Left ventricle myocardium inferior (tissue), 1 donor: ENCODE data around the gene CENPV. TPM values are rescaled to one million over a fixed set of nuclear protein-coding genes. Genes with fewer than 3 reads are reported as not detected.
A peak's percentile ranks its signal among the peaks of the same experiment; 100 is the strongest.

Source experiments
- DNase-seq: peaks from one replicate; pipeline ENCODE4 v3.0.0-alpha.2; 2020
- H3K27ac ChIP-seq: fragments of 200-600 bp; replicated peaks from 2 replicates; pipeline ENCODE4 v1.8.0; 2021
- H3K27me3 ChIP-seq: fragments of 200-600 bp; 2 replicates; pipeline ENCODE4 v1.8.0; 2021; ENCODE audit warnings: low read depth
- H3K36me3 ChIP-seq: fragments of 200-600 bp; 2 replicates; pipeline ENCODE4 v1.8.0; 2021
- H3K4me1 ChIP-seq: fragments of 200-600 bp; 2 replicates; pipeline ENCODE4 v1.8.0; 2021
- H3K4me3 ChIP-seq: fragments of 200-600 bp; 2 replicates; pipeline ENCODE4 v1.8.0; 2021; ENCODE audit warnings: mild to moderate bottlenecking, moderate library complexity
- H3K9me3 ChIP-seq: fragments of 200-600 bp; replicated peaks from 2 replicates; pipeline ENCODE4 v1.8.0; 2021
- CTCF ChIP-seq: fragments of 200-600 bp; IDR thresholded peaks from 2 replicates; pipeline ENCODE4 v1.8.0; 2021; ENCODE audit warnings: antibody characterized with exemption, mild to moderate bottlenecking, borderline replicate concordance
- intact Hi-C: fragments of 100-400 bp; cut with micrococcal nuclease; formaldehyde crosslinking; loops from one replicate; pipeline ENCODE4 v1.11.0; 2022
- total RNA-seq: library from RNA; stranded (reverse); fragmentation: NEBNext Ultra II Directional; extraction: Animal tissue kit (Norgen Biotek cat#: 25700); gene quantifications from one replicate; pipeline ENCODE4 v1.2.1, GENCODE V29; 2021
- donor health status: DM: no; HTN: yes; CAD: no; lungs with severe emphysema.

Gene CENPV
- total RNA-seq, 1 donor from 2014 or later: 8.4 TPM

- intact Hi-C loops: no loop called here
- no peak overlapping the region for H3K27ac ChIP-seq
- H3K27me3 ChIP-seq: no peaks in the 10 kb centered on the region
- H3K4me3 ChIP-seq: no peak overlapping the region
- no peak for TF ChIP-seq CTCF
- H3K9me3 ChIP-seq: no peaks in the 10 kb centered on the region
- H3K4me1 ChIP-seq: peaks cover under 1% of the 10 kb centered on the region
- DNase-seq: no peak
- peaks cover 37% of the 10 kb centered on the region for H3K36me3 ChIP-seq
These were observed 6.5 kb downstream of the CENPV start for GRCh38 chr17:16346721-16347271.

- DNase-seq: no peak
- Histone ChIP-seq H3K36me3 (peaks cover 37% of the 10 kb centered on the region), H3K9me3 (no peaks in the 10 kb centered on the region), H3K27ac (peak overlapping the region; percentile 50), H3K4me3 (no peak overlapping the region), H3K27me3 (no peaks in the 10 kb centered on the region), H3K4me1 (no peaks in the 10 kb centered on the region)
- intact Hi-C loops: no loop called here
- no peak for TF ChIP-seq CTCF
These were observed 7.7 kb downstream of the CENPV start for GRCh38 chr17:16345565-16345964.

- no peak for TF ChIP-seq CTCF
- Histone ChIP-seq H3K9me3 (no peaks in the 10 kb centered on the region), H3K36me3 (peaks cover 28% of the 10 kb centered on the region), H3K27me3 (no peaks in the 10 kb centered on the region), H3K4me1 (no peaks in the 10 kb centered on the region), H3K27ac (no peak overlapping the region), H3K4me3 (no peak overlapping the region)
- intact Hi-C loops: no loop called here
- no peak for DNase-seq
These were observed 9.7 kb downstream of the CENPV start for GRCh38 chr17:16343569-16343968.

- H3K4me1 ChIP-seq: no peaks in the 10 kb centered on the region
- DNase-seq: no peak
- H3K36me3 ChIP-seq: peaks cover 22% of the 10 kb centered on the region
- TF ChIP-seq CTCF: no peak
- no peak overlapping the region for H3K27ac ChIP-seq
- intact Hi-C loops: no loop called here
- no peaks in the 10 kb centered on the region for H3K9me3 ChIP-seq
- no peak overlapping the region for H3K4me3 ChIP-seq
- no peaks in the 10 kb centered on the region for H3K27me3 ChIP-seq
These were observed 10.3 kb downstream of the CENPV start for GRCh38 chr17:16342979-16343378.

- no peak for TF ChIP-seq CTCF
- no peaks in the 10 kb centered on the region for H3K27me3 ChIP-seq
- no peaks in the 10 kb centered on the region for H3K4me1 ChIP-seq
- H3K36me3 ChIP-seq: peaks cover 22% of the 10 kb centered on the region
- no peak overlapping the region for H3K4me3 ChIP-seq
- intact Hi-C loops: no loop called here
- H3K27ac ChIP-seq: no peak overlapping the region
- H3K9me3 ChIP-seq: no peaks in the 10 kb centered on the region
- DNase-seq: no peak
These were observed 13.3 kb downstream of the CENPV start for GRCh38 chr17:16339959-16340358.
